Gastrocnemius medialis (tissue), 4 donors: ENCODE measurements around the gene OR1A1. TPM values are rescaled to one million over a fixed set of nuclear protein-coding genes. Genes with fewer than 3 reads are reported as not detected.

Experiments
- ATAC-seq, 2 donors: fragments of 150-250 bp; one replicate each; pipeline ENCODE4 v1.9.1; 2016
- DNase-seq, 2 donors: peaks; one replicate each; pipeline ENCODE4 v3.0.0-alpha.2; 2019
- H3K27ac ChIP-seq, 4 donors: fragments of 200-600 bp; sonication (generic); 1 replicate in 1 of 4; 2 replicates in 3 of 4; pipeline ENCODE4 v1.5.1; 2016 to 2018; ENCODE audit warnings: mild to moderate bottlenecking in 2 of 4, moderate library complexity in 1 of 4
- H3K27me3 ChIP-seq, 3 donors: fragments of 200-600 bp; sonication (generic) in 2 of 3; 1 replicate in 1 of 3; 2 replicates in 2 of 3; pipeline versions ENCODE4 v1.5.1 to v1.6.0; 2016 to 2019; ENCODE audit warnings: mild to moderate bottlenecking in 1 of 3, moderate library complexity in 1 of 3
- H3K36me3 ChIP-seq, 2 donors: fragments of 200-600 bp; sonication (generic) in 1 of 2; one replicate each; pipeline ENCODE4 v1.5.1; 2017 to 2018
- H3K4me1 ChIP-seq, 2 donors: fragments of 200-600 bp; sonication (generic) in 1 of 2; one replicate each; pipeline ENCODE4 v1.5.1; 2016 to 2017; ENCODE audit warnings: mild to moderate bottlenecking in 2 of 2
- H3K4me3 ChIP-seq, 4 donors: fragments of 200-600 bp; sonication (generic) in 3 of 4; 1 replicate in 1 of 4; 2 replicates in 3 of 4; pipeline ENCODE4 v1.5.1; 2016 to 2019; ENCODE audit warnings: mild to moderate bottlenecking in 2 of 4
- H3K9me3 ChIP-seq, 3 donors: fragments of 200-600 bp; sonication (generic) in 2 of 3; 1 replicate in 1 of 3; 2 replicates in 2 of 3; pipeline ENCODE4 v1.5.1; 2016 to 2019
- CTCF ChIP-seq, 5 experiments: fragments of 450-650 bp in 3 of 5; fragments of 200-600 bp in 2 of 5; sonication (generic) in 2 of 5; IDR thresholded peaks in 4 of 5; conservative IDR thresholded peaks in 1 of 5; 1 replicate in 4 of 5; 2 replicates in 1 of 5; pipeline ENCODE4 v1.5.1; 2016 to 2019; ENCODE audit warnings: antibody characterized with exemption in 5 of 5, mild to moderate bottlenecking in 3 of 5, moderate library complexity in 3 of 5
- POLR2A ChIP-seq, 2 donors: fragments of 450-650 bp; IDR thresholded peaks; one replicate each; pipeline ENCODE4 v1.6.1; 2017; ENCODE audit warnings: antibody characterized with exemption in 2 of 2, mild to moderate bottlenecking in 2 of 2, moderate library complexity in 2 of 2
- in situ Hi-C, 4 donors: fragments of 200-750 bp; cut with MboI; loops; one replicate each; pipeline versions ENCODE4 v1.15.0 to v1.8.0; 2017; ENCODE audit warnings: low sequenced_read_pairs in 4 of 4
- intact Hi-C: fragments of 100-400 bp; cut with DNase I; formaldehyde crosslinking; loops from one replicate; pipeline ENCODE4 v1.15.1; 2023; ENCODE audit warnings: low total_unique reads
- total RNA-seq, 4 donors: library from RNA; depleted of rRNA; stranded (reverse); fragments of >200 nt; gene quantifications; one replicate each; pipeline versions ENCODE4 v1.1.0 to v1.2.3, GENCODE V29; 2016

The OR1A1 gene
- total RNA-seq = not detected

GRCh38 chr17:3207367-3207766 lies at the start of gene OR1A1:
OR1A1 (plus strand) TSS chr17:3207667; CDS start chr17:3215621, 7,954 bp downstream.
- Histone ChIP-seq H3K27me3 (no peaks in the 10 kb centered on the region), H3K27ac (no peak within 1 kb of the TSS), H3K9me3 (no peaks in the 10 kb centered on the region), H3K4me3 (no peak within 1 kb of the TSS), H3K4me1 (no peaks in the 10 kb centered on the region), H3K36me3 (no peaks in the 10 kb centered on the region)
- in situ Hi-C loops = no loop called here
- no peak for TF ChIP-seq POLR2A (IDR thresholded peaks at IDR 0.05)
- TF ChIP-seq CTCF (IDR thresholded peaks at IDR 0.05 in 4 of 5, conservative IDR thresholded peaks at IDR 0.05 in 1 of 5) = no peak
- ATAC-seq (no peak), DNase-seq (no peak)
- intact Hi-C loops = no loop called here

GRCh38 chr17:3167574-3167973 lies 39.9 kb upstream of the OR1A1 start:
- TF ChIP-seq POLR2A (IDR thresholded peaks at IDR 0.05) (no peak), CTCF (IDR thresholded peaks at IDR 0.05 in 4 of 5, conservative IDR thresholded peaks at IDR 0.05 in 1 of 5) (no peak)
- no peak overlapping the region for H3K4me3 ChIP-seq
- H3K27me3 ChIP-seq = no peaks in the 10 kb centered on the region
- no peaks in the 10 kb centered on the region for H3K36me3 ChIP-seq
- DNase-seq = no peak
- no peaks in the 10 kb centered on the region for H3K4me1 ChIP-seq
- in situ Hi-C loops (no loop called here), intact Hi-C loops (no loop called here)
- no peak overlapping the region for H3K27ac ChIP-seq
- ATAC-seq = no peak
- no peaks in the 10 kb centered on the region for H3K9me3 ChIP-seq

- in situ Hi-C loops = no loop called here
- intact Hi-C loops = no loop called here
- ATAC-seq (no peak), DNase-seq (no peak)
- H3K4me1 ChIP-seq = no peaks in the 10 kb centered on the region
- H3K9me3 ChIP-seq = no peaks in the 10 kb centered on the region
- no peak overlapping the region for H3K27ac ChIP-seq
- H3K4me3 ChIP-seq = no peak overlapping the region
- no peaks in the 10 kb centered on the region for H3K36me3 ChIP-seq
- TF ChIP-seq POLR2A (IDR thresholded peaks at IDR 0.05) = no peak
- TF ChIP-seq CTCF (IDR thresholded peaks at IDR 0.05 in 4 of 5, conservative IDR thresholded peaks at IDR 0.05 in 1 of 5) = no peak
- no peaks in the 10 kb centered on the region for H3K27me3 ChIP-seq
Observed at GRCh38 chr17:3189961-3190360, 17.5 kb upstream of the OR1A1 start.

GRCh38 chr17:3197219-3197618 lies 10.2 kb upstream of the OR1A1 start, which contains the start of gene OR1A2:
OR1A2 (plus strand) TSS chr17:3197519; CDS start chr17:3197519, 0 bp downstream.
- intact Hi-C loops (no loop called here), in situ Hi-C loops (no loop called here)
- TF ChIP-seq CTCF (IDR thresholded peaks at IDR 0.05 in 4 of 5, conservative IDR thresholded peaks at IDR 0.05 in 1 of 5) (no peak), POLR2A (IDR thresholded peaks at IDR 0.05) (no peak)
- DNase-seq = no peak
- Histone ChIP-seq H3K27me3 (no peaks in the 10 kb centered on the region), H3K9me3 (no peaks in the 10 kb centered on the region), H3K27ac (no peak within 1 kb of the TSS), H3K4me1 (no peaks in the 10 kb centered on the region), H3K36me3 (no peaks in the 10 kb centered on the region), H3K4me3 (no peak within 1 kb of the TSS)
- no peak for ATAC-seq

- intact Hi-C loops = no loop called here
- DNase-seq = no peak
- H3K9me3 ChIP-seq = no peaks in the 10 kb centered on the region
- no peak overlapping the region for H3K27ac ChIP-seq
- no peak for ATAC-seq
- H3K27me3 ChIP-seq = no peaks in the 10 kb centered on the region
- no peaks in the 10 kb centered on the region for H3K4me1 ChIP-seq
- H3K36me3 ChIP-seq = no peaks in the 10 kb centered on the region
- H3K4me3 ChIP-seq = no peak overlapping the region
- TF ChIP-seq POLR2A (IDR thresholded peaks at IDR 0.05) = no peak
- no peak for TF ChIP-seq CTCF (IDR thresholded peaks at IDR 0.05 in 4 of 5, conservative IDR thresholded peaks at IDR 0.05 in 1 of 5)
- in situ Hi-C loops = no loop called here
Observed at GRCh38 chr17:3208484-3208883, 1.0 kb downstream of the OR1A1 start.
